NCI-H2107 (cell line): ENCODE results near the gene RBL2.
"Not testable (repeated sequence)": the region's sequence is repeated elsewhere in the genome, so short reads cannot be mapped to it uniquely, and the experiment has no call there.

Source experiments
- DNase-seq: peaks from one replicate; lab custom pipeline; 2025; lab: John Stamatoyannopoulos, UW

The RBL2 gene

GRCh38 chr16:53504665-53505064 lies 70.4 kb downstream of the RBL2 start:
- DNase-seq = no peak

- DNase-seq = no peak
Measured at GRCh38 chr16:53506254-53506653, 72.0 kb downstream of the RBL2 start.

GRCh38 chr16:53507464-53508179 lies 73.4 kb downstream of the RBL2 start:
- DNase-seq = no peak

GRCh38 chr16:53509906-53510703 lies 75.8 kb downstream of the RBL2 start:
- DNase-seq = peak; percentile 23

- no peak for DNase-seq
Measured at GRCh38 chr16:53510704-53511070, 76.4 kb downstream of the RBL2 start.

- no peak for DNase-seq
Measured at GRCh38 chr16:53511084-53511402, 76.8 kb downstream of the RBL2 start.

- no peak for DNase-seq
Measured at GRCh38 chr16:53511403-53512280, 77.4 kb downstream of the RBL2 start.

- not testable (repeated sequence) for DNase-seq
Measured at GRCh38 chr16:53512795-53513194, 78.5 kb downstream of the RBL2 start.

GRCh38 chr16:53515259-53515658 lies 81.0 kb downstream of the RBL2 start:
- DNase-seq = no peak

GRCh38 chr16:53515811-53516210 lies 81.5 kb downstream of the RBL2 start:
- no peak for DNase-seq

GRCh38 chr16:53517851-53518250 lies 83.6 kb downstream of the RBL2 start:
- DNase-seq = no peak

- DNase-seq = no peak
Measured at GRCh38 chr16:53518550-53519416, 84.5 kb downstream of the RBL2 start.

GRCh38 chr16:53519417-53520091 lies 85.3 kb downstream of the RBL2 start:
- DNase-seq = no peak

- no peak for DNase-seq
Measured at GRCh38 chr16:53523126-53523804, 89.0 kb downstream of the RBL2 start.

- DNase-seq = no peak
Measured at GRCh38 chr16:53523971-53524548, 89.8 kb downstream of the RBL2 start.

GRCh38 chr16:53528797-53529196 lies 94.5 kb downstream of the RBL2 start:
- no peak for DNase-seq

GRCh38 chr16:53529513-53529912 lies 95.2 kb downstream of the RBL2 start:
- DNase-seq = no peak

- DNase-seq = no peak
Measured at GRCh38 chr16:53530046-53530445, 95.8 kb downstream of the RBL2 start.

GRCh38 chr16:53530741-53531140 lies 96.5 kb downstream of the RBL2 start:
- no peak for DNase-seq

GRCh38 chr16:53534206-53534605 lies 99.9 kb downstream of the RBL2 start:
- DNase-seq = no peak
